ENCODE measurements around the gene ERBB2.

ERBB2 gene

DNA sequence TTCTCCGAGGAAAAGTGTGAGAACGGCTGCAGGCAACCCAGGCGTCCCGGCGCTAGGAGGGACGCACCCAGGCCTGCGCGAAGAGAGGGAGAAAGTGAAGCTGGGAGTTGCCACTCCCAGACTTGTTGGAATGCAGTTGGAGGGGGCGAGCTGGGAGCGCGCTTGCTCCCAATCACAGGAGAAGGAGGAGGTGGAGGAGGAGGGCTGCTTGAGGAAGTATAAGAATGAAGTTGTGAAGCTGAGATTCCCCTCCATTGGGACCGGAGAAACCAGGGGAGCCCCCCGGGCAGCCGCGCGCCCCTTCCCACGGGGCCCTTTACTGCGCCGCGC, at the start of gene ERBB2:
Gene ERBB2 (plus strand): TSS at position 247 of the 330 bp plus-strand sequence. CDS start 175 bp downstream, outside the sequence.
- DNase-seq = no peak

DNA sequence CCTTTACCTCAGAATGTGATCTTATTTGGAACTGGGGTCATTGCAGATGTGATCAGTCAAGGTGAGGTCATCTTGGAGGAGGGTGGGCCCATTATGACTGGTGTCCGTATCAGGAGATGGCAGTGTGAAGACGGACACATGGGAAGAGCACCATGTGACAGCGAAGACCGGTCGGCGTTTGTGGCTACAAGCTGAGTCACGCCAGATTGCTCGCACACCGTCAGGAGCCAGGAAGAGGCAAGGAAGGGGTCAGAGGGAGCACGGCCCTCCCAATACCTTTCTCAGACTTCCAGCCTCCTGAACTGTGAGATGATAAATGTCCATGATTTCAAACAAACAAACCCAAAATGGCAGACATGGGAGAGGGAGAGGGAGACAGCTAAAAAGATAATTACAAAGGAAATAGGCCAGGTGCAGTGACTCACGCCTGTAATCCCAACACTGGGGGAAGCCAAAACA, 49.7 kb upstream of the ERBB2 start:
- no peak for DNase-seq

GRCh38 chr17:39651923-39652586, 47.8 kb upstream of the ERBB2 start:
- no peak for DNase-seq

DNA sequence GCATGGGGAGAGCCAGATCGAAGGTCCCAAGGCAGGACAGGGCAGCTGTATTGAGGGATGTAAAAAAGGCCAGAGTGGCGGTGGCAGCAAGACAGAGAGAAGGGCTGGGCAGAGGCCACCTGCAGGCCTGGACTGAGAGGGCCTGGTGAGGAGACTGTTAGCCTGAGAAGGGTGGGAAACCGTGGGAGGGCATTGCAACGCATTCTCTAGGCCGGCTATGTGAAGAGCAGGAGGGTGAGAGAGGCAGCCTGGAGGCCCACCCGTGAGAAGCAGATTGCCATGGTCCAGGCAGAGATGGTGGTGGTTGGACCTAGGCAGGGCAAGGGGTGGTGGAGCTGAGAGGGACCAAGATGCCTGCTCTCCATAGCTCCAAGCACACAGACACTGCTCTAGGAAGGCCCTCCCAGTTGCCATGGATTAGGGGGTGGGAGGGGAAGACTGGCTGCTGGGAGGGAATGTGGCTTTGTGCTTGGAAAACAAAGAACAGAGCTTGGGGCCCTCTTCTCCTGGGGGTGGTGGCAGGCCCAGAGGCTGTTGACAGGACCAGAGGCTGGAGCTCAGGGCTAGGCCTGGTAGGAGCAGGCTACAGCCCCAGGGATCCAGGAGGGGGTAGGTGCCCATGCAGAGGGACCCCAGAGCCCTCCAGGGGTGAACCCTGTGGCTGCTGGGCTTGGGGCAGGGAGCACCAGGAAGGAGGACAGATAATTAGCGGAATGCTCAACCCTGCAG, 47.1 kb upstream of the ERBB2 start:
- DNase-seq = no peak

DNA sequence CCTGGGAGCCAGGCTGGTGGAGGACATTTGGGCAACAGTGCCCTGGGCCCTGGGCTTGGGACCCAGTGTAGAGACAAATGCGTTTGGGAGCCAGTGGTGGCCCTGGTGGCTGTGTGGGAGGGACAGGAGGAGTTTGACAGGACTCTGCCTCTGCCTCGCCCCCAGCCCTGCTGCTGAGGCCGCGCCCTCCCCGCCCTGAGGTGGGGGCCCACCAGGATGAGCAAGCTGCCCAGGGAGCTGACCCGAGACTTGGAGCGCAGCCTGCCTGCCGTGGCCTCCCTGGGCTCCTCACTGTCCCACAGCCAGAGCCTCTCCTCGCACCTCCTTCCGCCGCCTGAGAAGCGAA, 46.6 kb upstream of the ERBB2 start:
- DNase-seq = no peak

DNA sequence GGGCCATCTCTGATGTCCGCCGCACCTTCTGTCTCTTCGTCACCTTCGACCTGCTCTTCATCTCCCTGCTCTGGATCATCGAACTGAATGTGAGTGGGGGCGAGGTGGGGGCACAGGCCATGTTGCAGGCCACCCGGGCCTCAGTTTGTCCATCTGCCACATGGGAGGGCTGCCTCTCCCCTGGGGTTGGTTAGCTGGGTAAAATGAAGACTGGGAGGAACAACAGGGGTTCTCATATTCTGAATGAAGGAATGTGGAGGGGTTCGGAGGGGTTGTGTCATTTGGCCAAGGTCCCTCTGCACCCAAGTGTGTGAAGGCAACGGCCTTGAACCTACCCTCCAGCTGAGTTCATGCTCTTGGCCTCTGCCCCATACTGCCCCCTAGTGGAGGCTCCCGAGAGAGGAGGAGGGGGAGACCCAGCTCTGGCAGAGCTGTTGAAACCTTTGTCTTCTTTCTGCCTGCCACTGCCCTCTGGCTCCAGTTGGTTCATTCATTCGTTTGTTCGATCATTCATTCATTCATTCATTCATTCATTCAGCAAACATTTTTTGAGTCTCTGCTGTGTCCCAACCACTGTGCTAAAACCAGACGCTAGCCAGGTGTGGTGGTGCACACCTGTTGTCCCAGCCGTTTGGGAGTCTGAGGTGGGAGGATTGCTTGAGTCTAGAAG, 46.1 kb upstream of the ERBB2 start:
- DNase-seq = no peak

DNA sequence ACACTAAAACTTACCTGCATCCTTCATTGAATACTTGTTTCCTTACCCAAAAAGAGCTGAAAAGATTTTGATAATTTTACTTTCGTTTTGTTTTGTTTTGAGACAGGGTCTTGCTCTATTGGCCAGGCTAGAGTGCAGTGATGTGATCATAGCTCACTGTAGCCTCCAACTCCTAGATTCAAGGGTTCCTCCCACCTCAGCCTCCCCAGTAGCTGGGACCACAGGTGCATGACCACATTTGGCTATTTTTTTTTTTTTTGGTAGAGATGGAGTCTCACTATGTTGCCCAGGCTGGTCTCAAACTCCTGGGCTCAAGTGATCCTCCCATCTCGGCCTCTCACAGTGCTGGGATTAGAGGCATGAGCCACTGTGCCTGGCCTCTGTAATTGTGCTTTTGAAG, 44.8 kb upstream of the ERBB2 start:
- no peak for DNase-seq

DNA sequence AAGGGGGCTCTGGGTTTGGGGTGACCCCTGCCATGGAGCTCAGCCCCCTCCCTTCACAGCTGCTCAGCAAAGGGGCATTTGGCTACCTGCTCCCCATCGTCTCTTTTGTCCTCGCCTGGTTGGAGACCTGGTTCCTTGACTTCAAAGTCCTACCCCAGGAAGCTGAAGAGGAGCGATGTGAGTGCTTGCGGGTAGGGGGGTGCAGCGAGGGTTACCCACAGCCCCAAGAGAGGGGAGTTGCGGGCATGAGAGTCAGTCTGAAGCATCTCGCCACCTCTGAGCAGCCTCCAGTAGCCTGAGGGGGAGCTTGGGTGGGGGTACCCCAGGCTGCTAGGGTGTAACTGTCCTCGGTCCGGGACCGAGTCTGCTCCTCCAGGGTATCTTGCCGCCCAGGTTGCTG, 41.5 kb upstream of the ERBB2 start:
- no peak for DNase-seq

DNA sequence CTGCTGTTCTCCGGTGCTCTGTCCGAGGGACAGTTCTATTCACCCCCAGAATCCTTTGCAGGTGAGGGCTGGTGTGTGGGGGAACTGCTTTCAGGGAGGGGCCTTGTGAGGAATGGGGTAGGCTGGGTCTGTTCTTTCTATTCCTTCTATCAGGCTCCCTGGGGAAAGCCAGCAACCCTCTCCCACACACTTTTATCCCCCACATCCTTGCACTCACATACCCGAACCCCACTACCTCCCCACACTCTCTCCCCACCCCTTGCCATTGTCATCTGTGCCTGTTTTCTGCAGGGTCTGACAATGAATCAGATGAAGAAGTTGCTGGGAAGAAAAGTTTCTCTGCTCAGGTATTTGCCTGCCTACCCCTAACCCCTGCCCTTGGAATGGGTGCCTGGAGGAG, 41.1 kb upstream of the ERBB2 start:
- no peak for DNase-seq

DNA sequence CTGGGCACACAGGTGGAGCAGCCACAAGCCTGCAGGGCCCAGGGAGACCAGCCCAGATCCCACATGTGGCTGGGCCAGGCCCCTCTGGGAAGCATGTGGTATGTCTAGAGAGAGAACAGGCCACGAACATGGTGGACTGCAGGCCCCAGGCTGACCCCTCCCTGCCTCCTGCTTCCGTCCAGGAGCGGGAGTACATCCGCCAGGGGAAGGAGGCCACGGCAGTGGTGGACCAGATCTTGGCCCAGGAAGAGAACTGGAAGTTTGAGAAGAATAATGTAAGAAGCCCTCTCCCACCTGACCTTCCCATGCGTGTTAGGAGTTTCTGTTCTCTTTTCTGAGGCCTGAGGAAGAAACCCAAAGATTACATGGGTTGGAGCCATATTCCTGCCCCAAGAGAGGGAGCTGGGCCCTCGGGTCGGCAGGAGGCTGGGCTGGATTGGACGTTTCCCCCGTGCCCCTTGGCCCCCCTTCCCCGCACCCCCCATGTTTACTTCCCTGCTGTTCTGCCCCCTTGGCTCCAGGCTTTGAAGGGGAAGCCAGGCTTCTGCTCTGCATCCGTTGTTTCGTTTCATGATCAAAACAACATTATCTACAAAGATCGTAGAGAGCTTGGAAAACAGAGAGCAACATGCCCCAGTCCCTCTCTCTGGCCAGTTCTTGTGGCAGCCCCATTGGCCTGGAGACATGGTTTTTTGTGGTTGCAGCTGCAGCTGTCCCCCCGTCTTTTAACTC, 40.4 kb upstream of the ERBB2 start:
- no peak for DNase-seq

GRCh38 chr17:39660011-39660360, 39.9 kb upstream of the ERBB2 start:
- DNase-seq = no peak

DNA sequence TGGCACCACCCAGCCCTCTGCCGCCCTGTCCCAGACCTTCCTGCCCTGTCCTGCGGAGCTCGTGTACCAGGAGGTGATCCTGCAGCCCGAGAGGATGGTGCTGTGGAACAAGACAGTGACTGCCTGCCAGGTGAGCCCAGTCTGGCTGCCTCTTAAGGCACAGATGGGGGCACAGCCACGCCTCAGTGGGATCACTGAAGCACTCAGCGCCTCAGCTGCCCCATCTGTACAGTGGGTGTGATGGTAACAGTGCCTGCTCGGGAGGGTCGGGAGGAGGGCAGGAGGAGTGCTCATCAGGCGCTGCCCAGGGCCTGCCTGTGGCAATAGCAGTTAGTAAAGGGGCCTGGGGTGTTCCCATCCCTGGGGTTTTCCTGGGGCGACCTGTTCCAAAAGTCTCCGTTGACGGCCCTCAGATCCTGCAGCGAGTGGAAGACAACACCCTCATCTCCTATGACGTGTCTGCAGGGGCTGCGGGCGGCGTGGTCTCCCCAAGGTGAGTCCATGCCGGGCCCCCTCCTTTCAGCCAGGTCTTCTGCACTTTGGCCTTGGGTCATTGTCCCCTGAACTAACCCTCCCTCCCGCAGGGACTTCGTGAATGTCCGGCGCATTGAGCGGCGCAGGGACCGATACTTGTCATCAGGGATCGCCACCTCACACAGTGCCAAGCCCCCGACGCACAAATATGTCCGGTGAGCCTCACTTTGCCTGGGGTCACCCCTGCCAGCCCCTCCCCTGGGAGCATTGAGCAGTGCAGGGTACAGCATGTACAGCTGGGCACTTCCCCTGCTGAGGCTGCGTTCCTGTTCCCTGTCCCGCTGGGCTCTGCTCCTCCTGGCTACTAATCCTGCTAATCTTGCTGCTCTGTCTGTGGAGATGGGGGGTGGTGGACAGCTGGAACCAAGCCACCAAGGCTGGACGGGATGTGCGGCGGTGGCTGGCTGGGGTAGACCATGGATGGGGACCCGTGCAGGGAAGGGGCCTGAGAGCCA, 39.2 kb upstream of the ERBB2 start:
- DNase-seq = no peak

GRCh38 chr17:39661744-39662541, 37.9 kb upstream of the ERBB2 start:
- DNase-seq = no peak

GRCh38 chr17:39662551-39663339, 37.1 kb upstream of the ERBB2 start:
- DNase-seq = no peak

DNA sequence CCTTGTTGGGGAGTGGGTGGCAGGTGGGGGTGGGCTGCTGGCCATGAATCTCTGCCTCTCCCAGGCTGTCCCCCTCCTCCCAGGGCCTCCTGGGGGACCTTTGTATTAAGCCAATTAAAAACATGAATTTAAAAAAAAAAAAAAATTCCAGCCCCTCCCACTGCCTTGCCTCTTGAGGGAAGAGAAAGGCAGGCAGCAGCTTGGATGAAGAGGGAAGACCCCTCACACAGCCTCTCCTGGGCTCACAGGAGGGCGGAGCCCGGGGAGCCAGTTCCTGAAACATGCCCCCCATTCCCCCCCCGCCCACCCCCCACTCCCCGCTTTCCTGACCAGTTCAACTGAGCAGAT, 36.5 kb upstream of the ERBB2 start:
- no peak for DNase-seq

GRCh38 chr17:39663688-39664580, 35.9 kb upstream of the ERBB2 start:
- no peak for DNase-seq

GRCh38 chr17:39664581-39665561, 35.0 kb upstream of the ERBB2 start, which contains the start of gene TCAP:
Gene TCAP, plus strand, starts transcription at chr17:39665349. Its CDS starts 11 bp downstream, at chr17:39665360.
- no peak for DNase-seq

DNA sequence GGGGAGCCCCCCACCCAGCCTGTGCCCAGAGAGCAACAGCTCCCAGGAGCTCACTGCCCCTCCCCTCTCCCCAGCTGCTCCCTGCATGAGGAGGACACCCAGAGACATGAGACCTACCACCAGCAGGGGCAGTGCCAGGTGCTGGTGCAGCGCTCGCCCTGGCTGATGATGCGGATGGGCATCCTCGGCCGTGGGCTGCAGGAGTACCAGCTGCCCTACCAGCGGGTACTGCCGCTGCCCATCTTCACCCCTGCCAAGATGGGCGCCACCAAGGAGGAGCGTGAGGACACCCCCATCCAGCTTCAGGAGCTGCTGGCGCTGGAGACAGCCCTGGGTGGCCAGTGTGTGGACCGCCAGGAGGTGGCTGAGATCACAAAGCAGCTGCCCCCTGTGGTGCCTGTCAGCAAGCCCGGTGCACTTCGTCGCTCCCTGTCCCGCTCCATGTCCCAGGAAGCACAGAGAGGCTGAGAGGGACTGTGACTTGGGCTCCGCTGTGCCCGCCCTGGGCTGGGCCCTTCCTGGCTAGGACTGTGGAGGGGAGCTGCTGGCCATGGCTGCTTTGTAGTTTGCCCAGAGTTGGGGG, 34.1 kb upstream of the ERBB2 start:
- DNase-seq = no peak

Measured in DMS79 treated with DMSO at 0.1 percent for 48 hours (cell line).